HCEC 1CT (cell line): Measurements from ENCODE around the gene CLCN5.

Experiments
- DNase-seq: peaks from one replicate; pipeline ENCODE4 v3.0.0-alpha.2; 2017

CLCN5 gene

DNA sequence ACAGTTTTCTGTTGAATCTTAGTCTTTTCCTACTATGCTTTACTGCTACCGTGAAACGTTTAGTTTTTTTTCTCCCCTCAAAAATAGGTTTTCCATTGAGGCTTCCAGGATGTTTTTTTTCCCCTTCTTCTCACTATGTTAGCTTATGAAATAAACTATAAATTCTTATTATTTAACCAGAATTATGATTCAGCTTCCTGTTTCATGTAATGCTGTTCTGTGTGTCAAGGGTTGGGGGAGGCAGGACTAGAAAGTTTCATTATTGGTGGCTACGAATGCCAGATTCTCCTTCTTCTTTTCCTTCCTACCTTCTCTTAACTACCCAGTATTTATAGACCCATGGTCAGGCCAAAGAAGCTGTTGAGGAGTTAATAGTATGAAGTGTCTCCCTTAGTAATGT is 11.8 kb downstream of the CLCN5 start:
- DNase-seq: peak; percentile 20

- no peak for DNase-seq
These were observed 12.3 kb downstream of the CLCN5 start for GRCh38 chrX:49934729-49935128.

GRCh38 chrX:49947781-49948180 is 25.4 kb downstream of the CLCN5 start:
- DNase-seq: no peak

DNA sequence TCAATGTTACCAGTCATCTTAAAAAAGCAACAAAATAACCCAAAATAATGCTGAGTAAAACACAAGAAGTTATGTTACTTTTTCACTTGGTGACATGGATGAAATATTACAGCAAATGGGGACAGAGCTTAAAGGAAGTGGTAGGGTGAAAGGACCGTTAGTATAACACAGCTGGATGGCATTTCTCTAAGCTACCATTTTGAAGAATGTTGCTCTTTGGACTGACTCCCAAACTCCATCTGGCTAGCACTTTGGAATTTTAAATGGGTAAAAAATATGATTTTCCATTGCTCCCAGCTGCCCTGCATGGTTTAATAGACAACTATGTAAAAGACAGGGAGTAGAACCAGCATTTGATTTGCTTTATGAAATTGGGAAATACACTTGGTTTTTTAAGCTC is 27.6 kb downstream of the CLCN5 start:
- DNase-seq: no peak

DNA sequence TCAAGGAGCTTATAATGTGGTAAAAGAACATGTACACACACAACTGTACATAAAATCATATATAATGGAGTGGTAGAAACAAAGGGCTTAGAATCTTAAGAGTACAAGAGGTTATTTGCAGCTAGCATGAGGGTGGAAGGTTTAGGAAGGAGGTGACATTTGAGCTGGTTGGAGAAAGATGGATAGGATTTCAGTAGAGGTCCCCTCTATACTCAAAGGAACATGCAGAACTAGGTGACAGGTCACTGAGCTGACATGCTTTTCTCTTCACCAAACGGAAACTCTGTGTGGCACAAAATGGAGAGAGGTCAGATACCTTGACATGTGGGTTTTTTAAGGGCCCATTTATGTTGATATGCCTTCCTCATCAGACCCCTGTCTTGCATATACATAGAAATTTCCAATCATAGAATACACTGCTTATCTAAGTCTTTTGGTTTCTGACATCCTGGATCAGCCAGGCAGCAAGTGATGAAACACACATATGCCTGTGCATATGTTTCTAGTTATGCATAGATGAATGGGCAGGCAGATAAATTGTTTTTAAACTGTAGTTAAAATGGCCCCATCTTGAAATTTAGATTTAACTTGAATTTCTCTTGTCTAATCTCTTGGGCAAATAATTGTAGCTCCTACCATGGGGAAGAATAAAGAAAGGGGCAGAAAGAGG is 29.3 kb downstream of the CLCN5 start:
- no peak for DNase-seq

DNA sequence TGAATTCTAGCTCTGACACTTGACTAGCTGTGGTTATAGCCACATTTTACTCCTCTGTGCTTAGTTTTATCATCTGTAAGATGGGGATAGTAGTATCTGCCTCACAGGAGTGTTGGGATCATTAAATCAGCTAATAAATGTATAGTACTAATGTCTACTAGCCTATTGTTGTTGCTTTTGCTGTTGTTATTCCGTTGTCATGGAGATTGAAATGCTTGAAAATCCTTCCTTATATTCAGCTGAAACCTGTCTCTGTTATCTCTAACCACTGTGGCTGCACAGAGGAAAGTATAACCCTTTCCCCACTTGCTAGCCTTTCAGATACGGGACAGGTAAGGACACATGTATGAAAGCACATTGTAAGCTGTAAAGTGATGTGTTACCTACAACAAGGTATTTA is 33.9 kb downstream of the CLCN5 start:
- DNase-seq: no peak

GRCh38 chrX:49958727-49959485 is 36.5 kb downstream of the CLCN5 start:
- no peak for DNase-seq

GRCh38 chrX:49959602-49960001 is 37.2 kb downstream of the CLCN5 start:
- no peak for DNase-seq

- no peak for DNase-seq
These were observed 37.7 kb downstream of the CLCN5 start for GRCh38 chrX:49960061-49960460.

- no peak for DNase-seq
These were observed 48.3 kb downstream of the CLCN5 start for GRCh38 chrX:49970674-49971073.

DNA sequence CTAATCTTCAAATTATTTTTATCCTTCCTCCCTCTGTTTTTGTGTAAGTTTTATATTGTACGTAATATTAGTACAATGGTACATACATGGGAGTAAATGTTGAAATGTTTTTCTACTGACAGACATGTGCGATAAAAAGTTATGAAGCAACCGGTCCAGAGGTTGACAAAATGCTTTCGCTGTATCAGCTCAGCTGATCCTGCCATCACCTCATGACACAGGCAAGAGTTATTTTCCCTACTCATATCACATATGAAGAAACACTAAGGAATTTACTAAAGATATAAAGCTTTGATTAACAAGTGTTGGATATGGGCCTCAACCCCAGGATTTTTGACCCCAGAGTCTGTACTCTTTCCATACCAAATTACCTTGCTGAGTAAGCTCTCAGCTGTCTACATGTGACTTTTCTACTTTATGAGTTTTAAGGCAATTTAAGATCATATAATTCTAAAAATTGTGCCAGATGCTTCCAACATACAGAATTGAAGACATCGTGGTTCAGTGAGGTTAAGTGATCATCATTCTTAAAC is 50.0 kb downstream of the CLCN5 start:
- no peak for DNase-seq

DNA sequence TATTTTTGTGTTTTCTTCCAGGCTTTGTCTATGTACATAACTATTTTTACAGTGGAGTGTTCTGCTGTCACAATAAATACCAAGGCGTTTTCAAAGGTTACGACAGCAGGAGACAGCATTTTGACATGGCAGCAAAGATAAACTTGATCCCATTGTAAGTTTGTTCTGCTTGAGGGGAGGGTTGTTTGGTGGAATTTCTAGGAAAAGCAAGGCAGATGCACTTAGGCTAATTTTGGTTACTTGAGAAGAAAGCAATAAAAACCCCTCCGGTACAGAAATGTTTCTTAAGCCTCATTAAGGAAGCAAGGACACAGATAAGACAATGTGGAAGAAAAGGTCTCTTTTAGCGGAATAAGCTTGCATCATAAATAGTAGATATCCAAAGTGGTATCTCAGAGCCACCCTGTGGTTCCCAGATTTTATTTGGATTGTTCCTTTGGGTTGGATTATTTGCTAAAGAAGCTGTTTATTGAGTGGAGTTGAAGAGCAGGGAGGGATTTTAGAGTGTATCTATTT is 54.3 kb downstream of the CLCN5 start:
- DNase-seq: no peak

- no peak for DNase-seq
These were observed 55.1 kb downstream of the CLCN5 start for GRCh38 chrX:49977319-49978090.

GRCh38 chrX:49978176-49978575 is 55.8 kb downstream of the CLCN5 start:
- DNase-seq: no peak

GRCh38 chrX:49986058-49986457 is 63.7 kb downstream of the CLCN5 start:
- DNase-seq: no peak

DNA sequence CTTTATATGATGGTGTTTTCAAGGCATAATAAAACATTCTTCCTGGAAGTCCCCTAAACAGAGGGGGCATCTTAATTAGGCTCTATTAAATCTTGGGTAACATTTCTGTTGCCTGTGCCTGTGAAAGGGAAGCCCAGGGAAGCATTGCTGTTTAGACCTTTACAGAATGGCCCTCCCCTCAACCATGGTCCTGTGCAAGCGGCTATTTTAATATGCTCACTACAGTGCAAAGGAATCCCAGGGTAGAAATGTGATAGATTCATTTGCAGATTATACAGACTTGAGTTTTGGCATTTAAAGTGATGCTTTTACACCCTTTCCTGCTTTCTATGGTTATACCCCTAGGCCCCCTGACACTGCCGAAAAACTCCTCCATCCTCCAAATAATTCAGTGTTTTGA is 65.3 kb downstream of the CLCN5 start:
- no peak for DNase-seq

DNA sequence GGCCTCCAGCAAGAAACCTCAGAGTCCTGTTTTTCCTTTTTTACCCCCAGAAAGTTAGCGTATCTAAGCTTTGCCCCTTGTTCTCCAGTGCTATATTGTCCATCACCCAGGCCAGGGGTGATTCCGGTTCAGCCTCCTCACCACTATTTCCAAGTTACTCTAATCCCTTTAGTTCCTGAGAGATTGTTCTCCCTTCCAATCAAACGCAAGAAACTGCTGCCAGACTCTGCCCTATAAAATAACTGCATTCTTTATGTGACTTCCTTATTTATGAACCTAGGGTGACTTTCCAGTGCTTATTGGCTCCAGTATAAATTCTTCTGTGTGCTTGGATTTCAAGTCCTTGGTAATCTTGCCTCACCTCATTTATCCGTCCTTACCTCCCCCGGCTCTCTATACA is 65.7 kb downstream of the CLCN5 start:
- DNase-seq: no peak

DNA sequence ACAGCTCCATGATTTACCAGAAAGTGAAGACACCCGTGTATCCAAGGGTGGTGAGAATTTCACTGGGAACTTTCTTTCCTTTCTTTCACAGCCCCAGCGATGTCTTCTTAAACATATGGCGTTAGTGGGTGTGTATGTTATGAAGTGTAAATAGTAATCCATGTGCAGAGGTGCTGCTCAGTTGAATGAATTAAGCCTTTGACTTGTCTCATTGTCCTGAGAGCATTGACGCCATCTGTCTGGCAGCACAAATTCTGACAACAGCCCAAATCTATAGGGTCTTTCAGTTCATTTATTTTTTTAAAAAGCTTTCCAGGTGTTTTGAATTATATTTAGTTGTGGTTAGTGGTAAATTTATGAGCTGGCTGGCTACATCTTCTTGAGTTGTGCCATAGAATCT is 69.4 kb downstream of the CLCN5 start:
- DNase-seq: no peak

GRCh38 chrX:49992853-49993252 is 70.5 kb downstream of the CLCN5 start:
- no peak for DNase-seq

DNA sequence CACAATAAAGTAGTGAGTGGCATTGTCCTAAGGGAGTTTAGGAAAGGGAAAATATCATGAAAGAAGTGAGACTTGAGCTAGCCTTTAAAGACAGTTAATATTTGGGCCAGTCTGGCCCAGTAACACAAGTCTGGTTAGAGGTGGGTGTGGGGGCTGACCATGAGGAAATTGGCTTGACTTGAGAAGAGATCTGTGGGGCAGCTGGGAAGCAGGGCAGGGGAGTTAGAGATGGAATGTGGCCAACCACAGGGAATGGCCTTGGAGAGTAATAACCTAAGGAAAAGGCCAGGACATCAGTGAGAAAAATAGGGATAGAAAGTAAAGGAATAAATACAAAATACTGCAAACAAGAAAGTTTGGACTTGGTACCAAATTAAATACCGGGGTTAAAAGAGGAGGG is 71.3 kb downstream of the CLCN5 start:
- no peak for DNase-seq

- DNase-seq: peak; percentile 60
These were observed 72.8 kb downstream of the CLCN5 start for GRCh38 chrX:49995107-49995731.

DNA sequence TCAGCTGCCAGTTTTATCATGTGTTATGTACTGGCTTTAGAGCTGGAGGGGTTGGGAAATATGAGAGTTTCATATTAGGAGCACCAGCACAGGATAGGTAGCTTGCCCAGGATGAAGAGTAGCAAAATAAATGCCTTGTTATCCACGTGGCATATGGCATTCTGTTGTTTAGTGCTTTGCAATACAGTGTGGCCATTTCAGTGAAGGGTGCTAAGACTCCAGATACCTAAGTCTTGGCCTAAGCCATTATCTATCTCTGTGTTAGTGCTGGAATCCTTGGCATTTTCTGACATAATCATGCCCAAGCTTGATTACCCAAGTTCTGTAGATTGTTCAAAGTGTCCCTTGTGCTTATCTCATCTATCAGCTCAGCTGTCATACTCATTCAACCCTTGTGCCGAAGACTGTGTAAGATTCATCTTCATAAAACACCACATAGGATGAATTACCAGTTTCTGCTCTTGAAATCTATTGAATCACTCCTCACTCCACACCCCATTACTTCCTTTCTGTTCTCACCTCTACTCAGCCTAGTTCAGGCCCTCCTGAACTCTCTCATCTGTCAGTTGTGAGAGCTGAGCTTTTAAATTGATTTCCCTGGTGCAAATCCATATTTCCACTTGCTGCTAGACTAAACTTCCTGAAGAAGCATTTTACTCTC is 73.5 kb downstream of the CLCN5 start:
- no peak for DNase-seq
